ENCODE measurements around the gene SBF2.

- TF ChIP-seq CTCF (IDR thresholded peaks at IDR 0.05 in 4 of 5, conservative IDR thresholded peaks at IDR 0.05 in 1 of 5) (no peak), POLR2A (IDR thresholded peaks at IDR 0.05) (no peak)
Measured at GRCh38 chr11:10275714-10276113, 18.3 kb downstream of the SBF2 start.

Measured in gastrocnemius medialis (tissue), 4 donors.